OCI-M2 (cell line): ENCODE results near the gene BTBD7.
"Not testable (repeated sequence)": the region's sequence is repeated elsewhere in the genome, so short reads cannot be mapped to it uniquely, and the experiment has no call there.

Source experiments
- DNase-seq: peaks from one replicate; lab custom pipeline; 2025; ENCODE audit not compliant: unreplicated experiment; lab: John Stamatoyannopoulos, UW

BTBD7 gene

DNA sequence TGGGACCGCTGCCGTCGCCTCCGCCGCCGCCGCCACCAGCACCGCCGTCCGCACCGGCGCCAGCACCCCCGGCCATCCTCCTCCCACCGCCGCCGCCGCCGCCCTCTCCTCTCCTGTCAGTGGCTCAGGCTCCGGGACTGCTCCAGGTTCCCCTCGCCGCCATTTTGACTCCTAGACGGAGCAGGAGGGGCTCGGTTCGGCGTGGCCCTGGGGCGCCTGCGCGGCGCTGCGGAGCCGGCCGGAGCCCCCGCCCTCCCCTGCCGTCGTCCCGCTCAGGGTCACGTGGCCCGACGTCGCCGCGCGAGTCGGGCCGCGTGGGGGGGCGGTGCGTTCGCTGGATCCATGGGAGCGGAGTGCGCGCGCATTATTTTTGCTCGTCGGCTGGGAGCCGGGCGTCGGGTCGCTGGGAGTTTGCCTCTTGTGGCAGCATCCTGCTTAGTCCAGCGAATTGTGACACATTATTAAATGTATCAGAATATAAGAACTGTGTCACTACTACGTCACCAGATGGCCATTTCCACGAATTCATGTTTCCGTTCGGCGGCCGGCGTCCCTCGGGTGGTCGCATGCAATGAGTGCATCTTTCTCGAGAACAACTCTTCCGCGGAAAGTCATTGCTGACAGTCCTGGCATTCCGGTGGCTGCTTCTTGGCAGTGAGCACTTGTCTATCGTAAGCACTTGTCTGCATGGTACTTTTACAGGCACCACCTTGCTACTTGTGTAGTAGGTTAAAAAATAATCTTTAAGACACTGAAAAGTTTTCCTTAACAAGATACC lies at the start of gene BTBD7:
TSS of gene BTBD7 (minus strand) at position 184 of the 778 bp plus-strand sequence. CDS start 36,985 bp downstream, outside the sequence.
- peak; percentile 85 for DNase-seq

DNA sequence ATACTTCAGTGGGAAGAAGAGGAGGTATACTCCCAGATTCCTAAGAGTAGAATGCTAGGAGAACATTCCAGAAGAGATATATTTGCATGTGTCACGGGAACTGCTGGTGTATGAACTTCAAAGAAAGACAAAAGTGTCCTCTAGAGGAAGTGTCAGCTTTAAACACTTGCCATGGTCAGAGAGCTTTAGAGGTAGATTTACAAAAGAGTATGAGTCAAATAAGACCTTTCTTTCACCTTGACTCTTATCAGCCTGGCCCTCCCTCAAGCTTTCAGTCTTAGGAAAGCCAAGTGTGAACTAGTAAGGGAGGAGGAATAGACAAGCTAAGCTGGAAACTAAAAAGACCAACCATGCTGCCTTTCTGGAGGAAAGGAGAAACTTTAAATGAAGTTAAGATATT lies 48.8 kb upstream of the BTBD7 start:
- DNase-seq = no peak

- DNase-seq = no peak
Observed at GRCh38 chr14:93379831-93380230, 47.0 kb upstream of the BTBD7 start.

- no peak for DNase-seq
Observed at GRCh38 chr14:93375673-93376156, 42.9 kb upstream of the BTBD7 start.

- DNase-seq = no peak
Observed at GRCh38 chr14:93369713-93370266, 37.0 kb upstream of the BTBD7 start.

GRCh38 chr14:93368996-93369712 lies 36.3 kb upstream of the BTBD7 start:
- DNase-seq = no peak

- DNase-seq = not testable (repeated sequence)
Observed at GRCh38 chr14:93354873-93355272, 22.0 kb upstream of the BTBD7 start.

DNA sequence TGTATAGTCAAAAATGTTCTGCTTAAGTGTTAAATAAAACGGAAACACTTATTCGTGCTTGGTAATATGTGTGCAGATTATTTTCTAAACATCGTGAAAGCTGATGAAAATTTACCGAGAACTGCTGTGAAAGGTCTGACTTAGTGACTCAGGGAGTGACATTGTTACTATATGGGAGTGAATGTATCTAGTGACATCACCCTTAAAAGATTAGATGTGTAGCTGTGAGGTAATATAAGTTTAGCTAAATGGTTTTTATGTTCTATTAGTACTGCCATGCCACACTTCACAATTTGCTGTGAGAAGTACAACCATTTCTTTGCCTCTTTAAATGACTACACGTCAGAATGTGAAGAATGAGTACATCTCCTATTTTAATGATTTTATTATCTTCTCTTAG lies 15.5 kb upstream of the BTBD7 start:
- no peak for DNase-seq

DNA sequence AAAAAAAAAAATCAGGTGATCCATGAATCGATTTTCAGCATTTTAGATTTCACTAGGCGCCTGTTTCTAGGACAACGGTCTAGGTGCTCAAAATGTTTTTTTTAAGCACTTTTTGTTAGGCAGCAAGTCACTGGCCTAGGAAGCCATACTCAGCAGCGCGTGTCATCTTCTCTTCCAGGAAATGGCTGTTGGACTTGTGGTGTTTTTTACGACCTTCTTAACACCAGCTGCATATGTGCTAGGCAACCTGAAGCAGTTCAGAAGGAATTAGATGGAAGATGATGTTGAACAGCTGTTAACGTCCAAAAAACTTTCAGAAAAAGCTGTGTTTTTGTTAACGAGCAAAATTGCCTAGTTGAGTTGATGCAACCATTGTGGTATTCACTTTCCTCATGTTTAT lies 15.0 kb upstream of the BTBD7 start:
- no peak for DNase-seq

GRCh38 chr14:93346926-93347721 lies 14.3 kb upstream of the BTBD7 start, which contains the start of gene COX8C:
TSS of gene COX8C (plus strand) at chr14:93347182. CDS start at chr14:93347269, 87 bp downstream.
- DNase-seq = no peak

- no peak for DNase-seq
Observed at GRCh38 chr14:93343797-93344196, 11.0 kb upstream of the BTBD7 start.

- no peak for DNase-seq
Observed at GRCh38 chr14:93343266-93343665, 10.4 kb upstream of the BTBD7 start.

GRCh38 chr14:93337884-93338283 lies 5.0 kb upstream of the BTBD7 start:
- no peak for DNase-seq

DNA sequence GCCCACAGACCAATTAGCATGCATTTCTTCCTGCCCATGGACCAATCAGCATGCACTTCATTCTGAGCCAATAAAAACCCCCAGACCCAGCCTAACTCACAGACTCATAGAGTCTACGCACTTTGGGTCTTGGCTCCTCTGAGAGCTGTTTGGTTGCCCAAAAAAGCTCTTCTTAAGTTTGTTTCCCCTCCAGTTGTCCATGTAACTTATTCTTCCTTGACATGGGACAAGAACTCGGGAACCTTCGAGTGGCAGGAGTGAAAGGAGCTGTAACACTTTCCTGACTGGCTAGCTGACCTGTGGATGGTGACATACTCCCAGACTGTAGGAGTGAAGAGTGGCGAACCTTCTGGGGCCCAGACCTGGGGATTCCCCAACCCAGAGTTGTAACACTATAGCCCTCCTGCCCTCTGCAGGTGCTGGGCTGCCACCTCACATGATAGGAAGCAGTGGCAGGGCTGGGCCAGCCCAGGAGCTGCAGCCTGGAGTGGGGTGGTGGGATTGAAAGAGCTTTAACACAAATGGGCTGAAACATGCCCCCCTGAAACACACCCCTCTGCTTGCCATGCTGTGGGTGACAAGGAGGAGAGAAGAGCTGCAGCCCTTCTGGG lies 4.4 kb upstream of the BTBD7 start:
- no peak for DNase-seq

DNA sequence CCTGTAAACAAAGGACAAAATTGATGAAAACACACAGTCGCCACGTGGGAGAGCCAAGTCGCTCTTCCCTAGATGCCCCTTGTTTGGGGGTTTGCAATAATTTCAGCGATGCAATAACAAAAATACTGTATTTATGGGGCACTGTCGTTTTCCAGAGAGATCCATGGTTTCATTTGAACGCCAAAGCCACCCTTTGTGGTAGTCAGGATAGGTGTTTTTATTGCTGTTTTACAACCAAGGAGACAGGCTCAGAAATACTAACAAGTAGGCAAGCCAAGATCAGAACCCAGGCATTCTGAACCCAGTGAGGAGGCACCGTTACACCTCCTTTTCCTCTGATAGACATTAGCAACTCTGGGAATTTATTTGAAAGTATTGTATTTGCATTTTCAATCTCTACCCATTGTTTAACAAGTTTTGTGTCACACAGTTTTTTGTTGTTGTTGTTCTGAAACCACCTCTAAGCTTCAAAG lies 831 bp upstream of the BTBD7 start:
- DNase-seq = no peak

- DNase-seq = no peak
Observed at GRCh38 chr14:93332397-93332852, 411 bp downstream of the BTBD7 start.

DNA sequence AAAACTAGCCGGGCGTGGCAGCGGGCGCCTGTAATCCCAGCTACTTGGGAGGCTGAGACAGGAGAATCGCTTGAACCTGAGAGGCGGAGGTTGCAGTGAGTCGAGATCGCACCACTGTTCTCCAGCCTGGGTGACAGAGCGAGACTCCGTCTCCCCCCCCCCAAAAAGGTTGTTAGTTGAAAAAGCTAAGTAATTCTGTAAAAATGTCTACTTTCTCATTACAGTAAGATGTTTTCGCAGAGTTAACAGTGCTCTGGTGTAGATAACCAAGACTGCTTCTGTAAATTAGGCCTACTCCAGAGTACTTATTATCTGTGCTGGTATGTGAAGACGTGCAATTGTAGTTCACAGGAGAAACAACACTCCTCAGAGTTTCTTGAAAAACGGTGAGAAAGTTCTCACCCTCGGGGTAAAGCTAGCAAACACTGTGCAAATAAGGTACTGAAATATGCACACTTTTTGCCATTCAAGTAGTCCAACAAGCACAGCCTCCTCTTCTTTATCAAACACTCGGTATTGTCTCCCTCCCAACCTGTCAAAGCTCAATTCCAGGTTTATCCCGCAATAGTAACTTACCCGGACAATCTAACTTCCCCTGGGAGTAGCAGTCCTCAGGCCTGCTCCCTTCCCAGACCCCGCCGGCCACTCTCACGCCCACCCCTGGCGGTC lies 974 bp downstream of the BTBD7 start:
- DNase-seq = no peak

- no peak for DNase-seq
Observed at GRCh38 chr14:93331002-93331727, 1.7 kb downstream of the BTBD7 start.

- DNase-seq = no peak
Observed at GRCh38 chr14:93330609-93331000, 2.2 kb downstream of the BTBD7 start.
